GM18508 (cell line): ENCODE results near the gene ARHGAP18.

Experiments used
- ATAC-seq: cut with Tn5 transposase; IDR thresholded peaks from one replicate; pipeline ENCODE4 v1.9.1; 2021; ENCODE audit warnings: moderate number of reproducible peaks; ENCODE audit not compliant: insufficient read depth, unreplicated experiment

ARHGAP18 gene, protein sequence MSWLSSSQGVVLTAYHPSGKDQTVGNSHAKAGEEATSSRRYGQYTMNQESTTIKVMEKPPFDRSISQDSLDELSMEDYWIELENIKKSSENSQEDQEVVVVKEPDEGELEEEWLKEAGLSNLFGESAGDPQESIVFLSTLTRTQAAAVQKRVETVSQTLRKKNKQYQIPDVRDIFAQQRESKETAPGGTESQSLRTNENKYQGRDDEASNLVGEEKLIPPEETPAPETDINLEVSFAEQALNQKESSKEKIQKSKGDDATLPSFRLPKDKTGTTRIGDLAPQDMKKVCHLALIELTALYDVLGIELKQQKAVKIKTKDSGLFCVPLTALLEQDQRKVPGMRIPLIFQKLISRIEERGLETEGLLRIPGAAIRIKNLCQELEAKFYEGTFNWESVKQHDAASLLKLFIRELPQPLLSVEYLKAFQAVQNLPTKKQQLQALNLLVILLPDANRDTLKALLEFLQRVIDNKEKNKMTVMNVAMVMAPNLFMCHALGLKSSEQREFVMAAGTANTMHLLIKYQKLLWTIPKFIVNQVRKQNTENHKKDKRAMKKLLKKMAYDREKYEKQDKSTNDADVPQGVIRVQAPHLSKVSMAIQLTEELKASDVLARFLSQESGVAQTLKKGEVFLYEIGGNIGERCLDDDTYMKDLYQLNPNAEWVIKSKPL

GRCh38 chr6:129709769-129710449, at the start of gene ARHGAP18:
TSS of gene ARHGAP18 (minus strand) at chr6:129710177. CDS start at chr6:129710136, 41 bp downstream.
- peak; percentile 84 for ATAC-seq

DNA sequence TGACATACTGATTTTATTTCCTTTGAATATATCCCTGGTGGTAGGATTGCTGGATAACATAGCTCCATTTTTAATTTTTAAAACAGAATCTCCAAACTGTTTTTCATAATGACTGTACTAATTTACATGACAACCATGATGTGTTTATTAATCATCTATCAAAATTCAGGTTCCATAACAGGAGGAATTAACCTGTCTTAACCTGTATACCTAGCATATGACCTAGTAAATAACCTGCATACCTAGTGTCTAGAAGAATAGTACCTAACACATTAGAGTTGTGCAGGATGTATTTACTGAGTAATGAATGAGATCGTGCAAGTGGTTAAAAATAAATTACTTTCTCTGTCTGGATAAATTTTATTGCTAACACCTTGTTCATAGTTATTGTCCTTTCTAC, 45.8 kb upstream of the ARHGAP18 start:
- ATAC-seq, result no peak

- ATAC-seq, result no peak
Observed at GRCh38 chr6:129754750-129755149, 44.8 kb upstream of the ARHGAP18 start.

DNA sequence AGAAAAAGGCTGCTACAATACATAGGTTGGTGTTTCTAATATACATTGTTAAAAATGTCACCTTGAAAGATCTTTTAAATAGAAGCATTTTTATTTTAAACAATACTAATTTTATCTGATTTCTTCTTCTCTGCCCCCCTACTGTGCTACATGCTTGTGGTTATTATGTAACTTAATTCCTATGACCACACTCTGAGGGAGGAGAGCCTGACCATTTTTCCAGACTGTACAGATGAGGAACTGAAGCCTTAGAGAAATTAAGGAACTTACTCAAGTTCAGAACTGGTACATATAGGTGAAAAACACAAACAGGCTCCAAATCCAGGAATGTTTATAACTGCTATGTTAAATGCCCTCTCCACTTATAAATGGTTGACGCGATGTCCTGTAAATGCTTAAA, 43.4 kb upstream of the ARHGAP18 start:
- no peak for ATAC-seq

- no peak for ATAC-seq
Observed at GRCh38 chr6:129751384-129751783, 41.4 kb upstream of the ARHGAP18 start.

DNA sequence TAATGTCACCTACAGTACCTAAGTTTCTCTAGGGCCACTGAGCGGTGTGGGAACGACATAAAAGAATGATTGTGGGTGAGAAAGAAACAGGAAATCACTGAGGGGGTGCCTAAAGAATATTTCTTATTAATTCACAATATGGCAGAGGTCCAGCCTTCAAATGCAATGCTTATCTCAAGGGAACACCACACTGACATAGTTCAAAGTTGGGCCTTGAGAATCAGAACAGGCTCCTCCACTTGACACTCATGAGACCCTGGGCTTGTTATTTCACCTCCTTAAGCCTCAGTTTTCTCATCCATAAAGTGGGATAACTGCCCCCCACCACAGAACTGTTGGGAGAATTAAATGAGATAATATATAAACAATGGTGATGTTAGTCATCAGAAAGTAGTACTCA, 40.4 kb upstream of the ARHGAP18 start:
- ATAC-seq, result no peak

DNA sequence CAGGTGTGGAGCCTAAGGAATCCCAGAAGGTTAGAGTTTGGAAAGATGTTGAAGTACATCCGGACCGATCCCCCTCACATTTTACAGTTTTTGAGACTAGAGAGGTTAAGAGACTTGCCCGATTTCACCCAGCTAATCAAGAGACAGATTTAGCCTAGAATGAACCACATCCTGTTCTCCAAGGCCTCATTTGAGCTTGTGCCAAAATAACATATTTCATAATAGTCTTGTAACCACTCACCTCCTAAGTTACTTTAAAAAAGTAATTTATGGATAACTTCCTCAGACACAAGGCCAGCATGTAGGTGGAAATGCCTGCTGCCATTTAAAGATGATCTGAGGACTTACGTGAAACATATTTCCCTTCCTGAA, 39.8 kb upstream of the ARHGAP18 start:
- ATAC-seq, result no peak

DNA sequence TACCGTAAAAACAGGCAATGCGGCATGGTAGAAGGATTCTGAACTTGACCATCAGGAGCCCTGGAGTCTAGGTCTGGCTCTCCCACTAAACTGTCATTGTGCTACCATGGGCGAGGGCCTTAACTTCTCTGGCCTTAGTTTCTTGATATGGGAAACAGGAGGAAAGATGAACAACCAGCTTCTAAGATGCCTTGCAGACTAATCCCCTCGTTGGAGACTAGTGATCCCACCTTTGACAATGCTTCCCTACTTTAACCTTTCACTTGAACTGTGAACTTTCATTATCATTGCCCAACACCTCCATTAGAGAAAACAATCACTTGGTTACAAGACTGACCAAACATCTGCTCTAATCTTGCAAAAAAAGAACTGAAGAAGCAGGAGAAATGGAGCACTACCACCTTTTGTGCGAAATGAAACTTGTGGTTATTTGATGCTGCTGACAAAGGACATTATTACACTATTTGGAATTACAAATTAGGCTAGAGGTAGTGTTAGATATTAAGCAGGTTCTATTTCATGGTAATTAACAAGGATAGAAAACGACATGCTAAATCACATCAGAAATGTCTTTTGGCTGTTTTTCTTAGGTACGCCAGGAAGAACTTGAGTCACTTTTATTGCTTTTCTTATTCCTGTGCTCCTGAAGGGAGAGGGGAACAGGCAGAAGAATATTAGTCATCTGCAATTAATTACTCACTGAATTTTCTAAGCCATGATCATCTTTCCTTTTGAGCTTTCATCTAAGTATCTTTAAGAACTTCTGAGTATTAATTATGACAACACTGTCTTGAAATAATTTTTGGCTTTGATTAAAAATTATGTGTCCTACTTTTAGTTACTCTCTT, 39.1 kb upstream of the ARHGAP18 start:
- ATAC-seq, result no peak

DNA sequence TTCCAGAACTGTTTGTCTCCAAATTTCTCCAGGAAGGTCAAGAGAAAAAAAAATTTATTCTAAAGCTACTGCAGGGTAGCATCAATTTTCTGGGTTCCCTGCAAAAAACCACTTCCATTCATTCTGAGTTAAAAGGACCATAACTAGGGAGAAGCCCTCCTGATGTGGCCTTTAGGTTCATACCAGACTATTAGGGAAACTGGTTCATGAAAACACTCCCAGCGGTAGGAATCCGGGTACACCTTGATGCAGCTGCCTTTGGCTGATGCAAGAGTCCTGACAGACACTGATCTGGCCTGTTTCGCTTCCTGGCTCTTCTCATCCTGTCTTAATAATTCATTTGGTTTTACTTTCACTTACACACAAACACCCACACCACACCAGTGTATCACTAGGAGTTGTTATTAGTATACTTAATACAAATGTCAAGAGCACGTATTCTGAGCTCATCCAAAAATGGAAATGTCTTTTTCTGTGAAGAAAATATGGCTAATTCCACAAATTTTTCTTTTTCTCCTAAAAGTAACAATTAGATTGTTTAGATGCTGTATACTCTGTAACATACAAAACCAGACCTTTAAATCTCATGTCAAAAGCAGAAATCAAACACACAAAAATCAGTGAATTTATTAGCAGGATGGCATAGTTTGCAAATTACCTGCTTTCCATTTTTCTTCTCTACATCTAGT, 38.4 kb upstream of the ARHGAP18 start:
- peak; percentile 74 for ATAC-seq

GRCh38 chr6:129747588-129748112, 37.7 kb upstream of the ARHGAP18 start:
- no peak for ATAC-seq

DNA sequence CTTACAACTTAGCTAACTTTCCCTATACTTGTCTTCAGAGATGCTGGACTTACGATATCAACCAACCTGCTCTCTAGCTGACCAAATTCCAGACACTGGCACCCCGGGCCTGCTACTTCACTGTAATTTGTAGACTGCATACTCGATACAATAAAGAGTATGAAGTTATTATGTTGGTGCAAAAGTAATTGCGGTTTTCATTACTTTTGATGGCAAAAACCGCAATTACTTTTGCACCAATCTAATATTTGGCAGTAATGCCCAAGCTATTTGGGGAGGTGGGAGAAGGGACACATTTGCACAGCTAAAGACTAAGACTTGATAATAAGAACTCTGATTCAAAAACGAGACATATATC, 34.9 kb upstream of the ARHGAP18 start:
- ATAC-seq, result no peak

DNA sequence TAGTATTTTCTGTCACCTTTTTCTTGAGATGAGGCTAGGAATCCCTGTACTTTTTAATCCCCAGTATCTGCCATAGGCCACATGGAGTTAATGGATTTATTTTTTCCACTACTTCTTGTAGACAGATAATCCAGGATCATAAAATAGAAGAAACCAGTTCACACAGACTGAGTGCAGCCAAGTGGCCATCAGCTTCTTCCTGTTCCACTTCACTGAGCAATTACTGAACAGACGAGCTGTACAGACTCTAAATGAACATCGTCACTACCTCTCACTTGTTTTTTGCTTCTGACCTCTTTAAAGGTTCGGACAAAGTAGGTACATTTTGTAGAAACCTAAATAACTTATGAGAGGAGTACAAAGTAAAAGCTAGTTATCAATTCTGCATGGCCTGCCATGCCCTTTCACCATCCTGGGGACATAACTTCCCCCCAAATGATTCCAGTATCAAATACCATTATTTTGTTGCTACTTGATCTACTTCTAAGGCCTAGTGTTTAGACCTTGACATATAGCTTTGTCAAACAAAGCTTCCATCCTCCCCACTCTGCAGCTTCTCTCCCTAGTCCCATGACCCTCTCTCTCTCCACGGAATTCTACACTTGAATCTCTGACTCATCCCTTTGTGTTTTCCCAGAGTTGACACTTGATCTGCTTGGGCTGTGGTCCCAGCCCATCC, 34.4 kb upstream of the ARHGAP18 start:
- ATAC-seq, result no peak

GRCh38 chr6:129740013-129740412, 30.0 kb upstream of the ARHGAP18 start:
- no peak for ATAC-seq

- ATAC-seq, result no peak
Observed at GRCh38 chr6:129736105-129736504, 26.1 kb upstream of the ARHGAP18 start.

- ATAC-seq, result no peak
Observed at GRCh38 chr6:129733290-129733689, 23.3 kb upstream of the ARHGAP18 start.

- ATAC-seq, result no peak
Observed at GRCh38 chr6:129732542-129732941, 22.6 kb upstream of the ARHGAP18 start.

DNA sequence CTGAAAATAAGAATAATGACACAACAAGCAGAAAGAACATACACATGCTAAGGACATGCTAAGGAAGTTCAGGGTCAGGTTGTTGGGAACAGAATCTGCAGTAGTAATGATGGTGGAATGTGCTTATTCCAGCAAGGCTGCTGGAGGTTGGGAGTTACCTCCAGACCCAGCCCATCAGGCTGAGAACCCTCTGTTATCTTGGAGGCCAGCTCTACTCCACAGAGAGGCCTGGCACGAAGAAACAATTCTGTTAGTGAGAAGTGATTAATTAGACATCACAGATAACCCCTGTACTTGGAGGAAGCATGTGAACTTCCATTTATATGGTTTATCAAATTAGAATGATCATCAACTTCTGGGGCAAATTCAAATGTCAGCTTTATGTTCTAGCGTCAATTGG, 22.1 kb upstream of the ARHGAP18 start:
- no peak for ATAC-seq

DNA sequence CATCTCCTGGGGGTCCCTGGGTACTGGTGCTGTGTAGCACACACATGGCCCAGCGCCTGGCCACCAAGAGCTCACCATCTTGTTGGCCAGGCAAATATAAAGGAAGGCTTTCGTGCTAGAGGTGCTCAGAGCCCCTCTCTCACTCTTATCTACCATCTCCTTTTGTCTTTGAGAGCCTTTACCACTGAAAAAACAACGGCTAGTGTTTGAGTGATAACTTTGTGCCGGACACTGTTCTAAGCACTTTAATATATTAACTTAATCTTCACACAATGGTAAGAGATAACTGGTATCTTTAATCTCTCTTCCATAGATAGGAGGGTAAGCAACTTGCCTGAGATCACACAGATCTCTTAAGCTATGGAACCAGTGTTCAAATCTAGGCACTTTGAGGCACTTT, 21.5 kb upstream of the ARHGAP18 start:
- ATAC-seq, result no peak

- peak; percentile 34 for ATAC-seq
Observed at GRCh38 chr6:129730477-129731165, 20.6 kb upstream of the ARHGAP18 start.
